GM12878 (cell line): ENCODE results near the gene SCNN1G. TPM values are rescaled to one million over a fixed set of nuclear protein-coding genes. Genes with fewer than 3 reads are reported as not detected.

Source experiments
- ATAC-seq: fragments of 200-7000 bp; cut with Tn5 transposase; 3 replicates; pipeline ENCODE4 v1.9.1; 2020; ENCODE audit warnings: mild to moderate bottlenecking, moderate library complexity
- BruUV-seq: library from RNA; stranded (reverse); fragments of 400-500 nt; replicated peaks from 2 replicates; lab custom pipeline; 2021; lab: Mats Ljungman, UMichigan
- CTCF ChIA-PET: fragments of 300-600 bp; sonication (Branson Sonifier 250); formaldehyde crosslinking; extraction: SDS; loops from one replicate; lab custom pipeline; 2021; ENCODE audit warnings: inconsistent platforms; lab: Yijun Ruan, JAX
- POLR2A ChIA-PET: fragments of 350-600 bp; formaldehyde crosslinking; extraction: SDS; loops from one replicate; lab custom pipeline; 2021; ENCODE audit warnings: inconsistent platforms; lab: Charles Lee
- RAD21 ChIA-PET: fragments of 300-600 bp; sonication (Branson Sonifier 250); formaldehyde crosslinking; loops from one replicate; lab custom pipeline; 2023; ENCODE audit warnings: antibody characterized with exemption; ENCODE audit not compliant: unreplicated experiment; lab: Charles Lee
- SMC1A ChIA-PET: fragments of 300-600 bp; sonication (Branson Sonifier 250); formaldehyde crosslinking; loops from one replicate; lab custom pipeline; 2023; ENCODE audit not compliant: unreplicated experiment, uncharacterized antibody; lab: Charles Lee
- DNase-seq: peaks from one replicate; pipeline ENCODE4 v3.0.0-alpha.2; 2011; ENCODE audit warnings: low read depth, low spot score
- FAIRE-seq: peaks from 3 replicates; lab custom pipeline; 2011; peaks lifted over from hg19 to GRCh38; lab: Jason Lieb, UNC
- H2AFZ ChIP-seq: 2 replicates; pipeline ENCODE4 v1.6.0; 2011; ENCODE audit warnings: low read depth, low read length, control low read depth; ENCODE audit not compliant: control insufficient read depth
- H3K27ac ChIP-seq: 2 replicates; pipeline ENCODE4 v1.5.1; 2011; ENCODE audit warnings: control low read depth; ENCODE audit not compliant: control insufficient read depth, insufficient read depth
- H3K27me3 ChIP-seq, 2 experiments: replicated peaks in 1 of 2; 2 replicates each; pipeline versions ENCODE4 v1.6.0 to v1.6.1; 2011; ENCODE audit warnings: low read length in 1 of 2; ENCODE audit not compliant: control insufficient read depth in 2 of 2, insufficient read depth in 2 of 2
- H3K36me3 ChIP-seq, 2 experiments: 2 replicates each; pipeline ENCODE4 v1.5.1; 2011; ENCODE audit warnings: low read length in 1 of 2; ENCODE audit not compliant: control insufficient read depth in 2 of 2, insufficient read depth in 2 of 2
- H3K4me1 ChIP-seq: 2 replicates; pipeline ENCODE4 v1.6.1; 2011; ENCODE audit warnings: mild to moderate bottlenecking, low read length, moderate library complexity, mixed read lengths; ENCODE audit not compliant: control insufficient read depth, insufficient read depth
- H3K4me2 ChIP-seq: 2 replicates; pipeline ENCODE4 v1.6.0; 2011; ENCODE audit warnings: control low read depth; ENCODE audit not compliant: control insufficient read depth, insufficient read depth
- H3K4me3 ChIP-seq: fragments of 200-600 bp; sonication (generic); 2 replicates; pipeline ENCODE4 v1.5.1; 2016
- H3K79me2 ChIP-seq: 2 replicates; pipeline ENCODE4 v1.6.0; 2011; ENCODE audit warnings: low read length; ENCODE audit not compliant: control insufficient read depth, insufficient read depth
- H3K9ac ChIP-seq: 2 replicates; pipeline ENCODE4 v1.8.0; 2011; ENCODE audit warnings: low read length, control low read depth, mixed read lengths; ENCODE audit not compliant: control insufficient read depth, insufficient read depth
- H3K9me3 ChIP-seq: replicated peaks from 3 replicates; pipeline ENCODE4 v1.5.1; 2011; ENCODE audit warnings: mild to moderate bottlenecking, low read length; ENCODE audit not compliant: control insufficient read depth, insufficient read depth
- H4K20me1 ChIP-seq: 2 replicates; pipeline ENCODE4 v1.6.0; 2011; ENCODE audit not compliant: control insufficient read depth, insufficient read depth
- BRCA1 ChIP-seq: IDR thresholded peaks from 2 replicates; pipeline ENCODE4 v1.6.1; 2011; ENCODE audit warnings: low read depth, low read length, improper control_type of control experiment
- CREM ChIP-seq: IDR thresholded peaks from 2 replicates; pipeline ENCODE4 v1.6.1; 2014; ENCODE audit warnings: antibody characterized with exemption, low read depth
- HCFC1 ChIP-seq: fragments of 150-350 bp; IDR thresholded peaks from 2 replicates; pipeline ENCODE4 v1.6.1; 2014; ENCODE audit warnings: low read length
- IKZF1 ChIP-seq: fragments of 450-650 bp; conservative IDR thresholded peaks from 2 replicates; pipeline ENCODE4 v1.6.1; 2017; ENCODE audit warnings: antibody characterized with exemption, mild to moderate bottlenecking
- LARP7 ChIP-seq: fragments of 450-650 bp; IDR thresholded peaks from 2 replicates; pipeline ENCODE4 v1.6.1; 2017; ENCODE audit warnings: mild to moderate bottlenecking
- POLR2A ChIP-seq: IDR thresholded peaks from 2 replicates; pipeline ENCODE4 v1.6.1; 2011; ENCODE audit warnings: low read depth, mild to moderate bottlenecking, low read length
- SMAD5 ChIP-seq: IDR thresholded peaks from 2 replicates; pipeline ENCODE4 v1.6.1; 2016; ENCODE audit warnings: antibody characterized with exemption, low read depth
- SPI1 ChIP-seq: IDR thresholded peaks from 2 replicates; pipeline ENCODE4 v1.6.1; 2011; ENCODE audit warnings: low read depth, mild to moderate bottlenecking, low read length, moderate library complexity, borderline replicate concordance; ENCODE audit not compliant: insufficient read depth
- SRF ChIP-seq, 2 experiments: IDR thresholded peaks; 2 replicates each; pipeline ENCODE4 v1.6.1; 2011; ENCODE audit warnings: low read depth in 2 of 2, low read length in 2 of 2, mild to moderate bottlenecking in 1 of 2, moderate library complexity in 1 of 2
- TCF7 ChIP-seq: IDR thresholded peaks from 2 replicates; pipeline ENCODE4 v1.6.1; 2014; ENCODE audit warnings: antibody characterized with exemption, borderline replicate concordance
- YBX1 ChIP-seq: fragments of 450-650 bp; IDR thresholded peaks from 2 replicates; pipeline ENCODE4 v1.6.1; 2016; ENCODE audit warnings: antibody characterized with exemption
- ZBTB33 ChIP-seq: fragments of 450-650 bp; IDR thresholded peaks from 2 replicates; pipeline ENCODE4 v1.6.1; 2017; ENCODE audit warnings: mild to moderate bottlenecking
- WGBS: methylation state at CpG from one replicate; pipeline ENCODE4 v1.1.6; 2016; ENCODE audit warnings: low lambda C conversion rate; ENCODE audit not compliant: insufficient replicate concordance, insufficient coverage; ENCODE audit errors: missing lambda C conversion rate; 5-methylcytosine and 5-hydroxymethylcytosine counted together
- in situ Hi-C: fragments of 300-500 bp; cut with MboI; formaldehyde crosslinking; loops from 9 replicates; pipeline ENCODE4 v1.14.3; 2018; ENCODE audit warnings: mixed read lengths
- intact Hi-C: fragments of 100-400 bp; cut with micrococcal nuclease; formaldehyde crosslinking; loops from one replicate; pipeline ENCODE4 v1.14.2; 2022; ENCODE audit not compliant: unreplicated experiment
- polyA plus RNA-seq, 11 experiments: library from polyadenylated mRNA; depleted of rRNA in 4 of 11; unstranded in 6 of 11; stranded (reverse) in 5 of 11; fragments of >200 nt; fragmentation: Nextera tagmentation in 4 of 11; fragmentation: Illumina TruSeq in 1 of 11; extraction: Ambion mirVana in 4 of 11; extraction: Trizol in 1 of 11; gene quantifications; 1 replicate in 1 of 11; 2 replicates in 10 of 11; pipeline versions ENCODE4 v1.2.1 to v1.2.3, GENCODE V29; 2011 to 2016; ENCODE audit warnings: inconsistent platforms in 2 of 11, missing spikeins in 2 of 11, low read depth in 1 of 11
- total RNA-seq, 4 experiments: library from RNA; depleted of rRNA in 3 of 4; stranded (reverse); fragments of >200 nt in 3 of 4; fragmentation: Illumina TruSeq in 1 of 4; extraction: Trizol in 1 of 4; gene quantifications; 2 replicates each; pipeline versions ENCODE4 v1.2.1 to v1.2.3, GENCODE V29; 2013 to 2021

The SCNN1G gene
- total and polyA plus RNA-seq, 10 of the 15 experiments (the other 5 are each of a cell fraction or from before 2014, with no cell fraction given), result 0.04 to 0.86 (median 0.08) TPM; not detected in 5

GRCh38 chr16:23256440-23256839 is 73.9 kb downstream of the SCNN1G start:
- intact Hi-C loops (no loop called here), in situ Hi-C loops (no loop called here)
- 36% methylated on average over 3 of the region's 3 CpGs for WGBS
- ChIA-PET RAD21 (no interaction called here), SMC1A (interaction anchor here (0.7 to 1.6 kb wide), 3 partner anchors 10 to 38 kb away, joined by 3 to 4 read pairs (median 3); no protein-coding TSS in a partner anchor), POLR2A (no interaction called here), CTCF (no interaction called here)
- H2AFZ ChIP-seq, result no peak overlapping the region
- H3K4me1 ChIP-seq, result no peaks in the 10 kb centered on the region
- H3K4me2 ChIP-seq, result no peak overlapping the region
- H3K4me3 ChIP-seq, result no peak overlapping the region
- TF ChIP-seq SRF (IDR thresholded peaks at IDR 0.05; ENCODE audit: low read depth in 2 of 2, low read length in 2 of 2) (no peak), POLR2A (no peak)
- FAIRE-seq (no peak), ATAC-seq (no peak), DNase-seq (no peak)
- no peaks in the 10 kb centered on the region for H4K20me1 ChIP-seq
- no TSS peak for BruUV-seq
- no peaks in the 10 kb centered on the region for H3K79me2 ChIP-seq
- no peaks in the 10 kb centered on the region for H3K9me3 ChIP-seq
- no peaks in the 10 kb centered on the region for H3K27me3 ChIP-seq
- no peak overlapping the region for H3K27ac ChIP-seq
- no peak overlapping the region for H3K9ac ChIP-seq
- H3K36me3 ChIP-seq, result no peaks in the 10 kb centered on the region

GRCh38 chr16:23257682-23258081 is 75.1 kb downstream of the SCNN1G start:
- no peak for FAIRE-seq
- Histone ChIP-seq H3K4me3 (no peak overlapping the region), H3K9ac (no peak overlapping the region), H3K27me3 (no peaks in the 10 kb centered on the region), H3K79me2 (no peaks in the 10 kb centered on the region)
- WGBS, result 100% methylated on average over 1 of the region's 1 CpG
- no TSS peak for BruUV-seq
- RAD21 ChIA-PET, result no interaction called here
- no peak for ATAC-seq
- TF ChIP-seq ZBTB33 (no peak), LARP7 (no peak), YBX1 (no peak), HCFC1 (no peak), TCF7 (no peak), BRCA1 (no peak), SMAD5 (no peak), IKZF1 (no peak), CREM (no peak), SPI1 (no peak)
- TF ChIP-seq, all 136 proteins: peak for 0
- H3K36me3 ChIP-seq, result no peaks in the 10 kb centered on the region
- H3K4me1 ChIP-seq, result no peaks in the 10 kb centered on the region
- ChIA-PET SMC1A (no interaction called here), POLR2A (no interaction called here), CTCF (interaction anchor here (0.7 kb wide), 1 partner anchor 177 kb away, joined by 3 read pairs; no protein-coding TSS in a partner anchor)
- intact Hi-C loops (no loop called here), in situ Hi-C loops (no loop called here)
- DNase-seq, result no peak
- H3K27ac ChIP-seq, result no peak overlapping the region
- no peak overlapping the region for H2AFZ ChIP-seq
- no peak overlapping the region for H3K4me2 ChIP-seq
- H4K20me1 ChIP-seq, result no peaks in the 10 kb centered on the region
- no peaks in the 10 kb centered on the region for H3K9me3 ChIP-seq
